Tibial nerve (tissue), 4 donors: ENCODE measurements around the gene AIG1. TPM values are rescaled to one million over a fixed set of nuclear protein-coding genes. Genes with fewer than 3 reads are reported as not detected.

Experiments
- DNase-seq, 2 donors: peaks; one replicate each; pipeline ENCODE4 v3.0.0-alpha.2; 2019; ENCODE audit warnings: low spot score in 2 of 2
- H3K27ac ChIP-seq, 4 donors: fragments of 200-600 bp; sonication (generic) in 3 of 4; one replicate each; pipeline ENCODE4 v1.5.1; 2017 to 2019; ENCODE audit warnings: mild to moderate bottlenecking in 1 of 4
- H3K27me3 ChIP-seq, 2 donors: fragments of 200-600 bp; sonication (generic) in 1 of 2; one replicate each; pipeline versions ENCODE4 v1.5.1 to v1.6.0; 2017 to 2019
- H3K36me3 ChIP-seq, 3 donors: fragments of 200-600 bp; sonication (generic); one replicate each; pipeline ENCODE4 v1.5.1; 2018 to 2019
- H3K4me1 ChIP-seq, 4 donors: fragments of 200-600 bp; sonication (generic) in 3 of 4; one replicate each; pipeline ENCODE4 v1.5.1; 2017 to 2019
- H3K4me3 ChIP-seq, 4 donors: fragments of 200-600 bp; sonication (generic) in 3 of 4; one replicate each; pipeline ENCODE4 v1.5.1; 2017 to 2019; ENCODE audit warnings: mild to moderate bottlenecking in 1 of 4, moderate library complexity in 1 of 4
- H3K9me3 ChIP-seq, 4 donors: fragments of 200-600 bp; sonication (generic) in 3 of 4; one replicate each; pipeline ENCODE4 v1.5.1; 2017 to 2019
- EP300 ChIP-seq, 2 donors: sonication (generic); formaldehyde crosslinking; IDR thresholded peaks; one replicate each; pipeline ENCODE4 v1.6.1; 2017; ENCODE audit warnings: antibody characterized with exemption in 2 of 2, mild to moderate bottlenecking in 1 of 2
- POLR2A ChIP-seq, 2 donors: fragments of 450-650 bp; IDR thresholded peaks; one replicate each; pipeline ENCODE4 v1.6.1; 2017; ENCODE audit warnings: antibody characterized with exemption in 2 of 2, mild to moderate bottlenecking in 2 of 2, moderate library complexity in 2 of 2
- WGBS, 2 donors: methylation state at CpG; one replicate each; pipeline ENCODE4 v1.1.5; 2018; 5-methylcytosine and 5-hydroxymethylcytosine counted together
- total RNA-seq, 4 donors: library from RNA; depleted of rRNA; stranded (reverse); fragments of >200 nt; gene quantifications; one replicate each; pipeline ENCODE4 v1.1.0, GENCODE V29; 2016
- TF ChIP-seq, protein P1 (sequence below), 5 experiments: fragments of 200-600 bp in 3 of 5; fragments of 450-650 bp in 2 of 5; sonication (generic) in 3 of 5; IDR thresholded peaks; one replicate each; pipeline ENCODE4 v1.5.1; 2016 to 2019; ENCODE audit warnings: antibody characterized with exemption in 5 of 5, mild to moderate bottlenecking in 3 of 5, moderate library complexity in 2 of 5

The AIG1 gene
- total RNA-seq, 4 donors from 2014 or later: 18.2 to 23.9 (median 22.2) TPM

DNA sequence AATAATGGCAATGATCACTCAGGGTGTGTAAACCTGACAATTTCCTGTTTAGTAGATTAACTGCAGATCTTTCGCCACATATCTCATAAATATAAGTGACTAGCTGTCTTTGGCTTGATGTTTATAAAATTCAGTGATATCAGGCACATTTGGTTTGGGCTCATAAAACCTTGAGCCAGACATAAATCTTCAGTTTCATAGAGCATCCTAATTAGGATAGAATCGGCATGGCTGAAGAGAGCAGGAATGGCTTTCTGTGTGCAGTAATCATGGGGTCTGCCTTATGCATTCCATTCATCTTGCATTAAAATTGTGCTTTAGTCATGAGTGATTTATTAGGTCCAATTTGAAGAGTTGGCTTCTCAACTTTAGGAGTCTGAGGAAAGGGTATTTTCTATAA is 27.2 kb downstream of the AIG1 start:
- Histone ChIP-seq H3K9me3 (no peaks in the 10 kb centered on the region), H3K36me3 (peaks cover 0 to 4% (median 0%) of the 10 kb centered on the region in 3 donors), H3K27me3 (no peaks in the 10 kb centered on the region), H3K27ac (no peak overlapping the region), H3K4me3 (no peak overlapping the region), H3K4me1 (no peaks in the 10 kb centered on the region)
- no peak for DNase-seq
- 84 to 87% methylated on average over 2 of the region's 2 CpGs for WGBS, 2 donors
- TF ChIP-seq EP300 (IDR thresholded peaks at IDR 0.05): no peak
- no peak for TF ChIP-seq POLR2A (IDR thresholded peaks at IDR 0.05)
- TF ChIP-seq, protein P1, sequence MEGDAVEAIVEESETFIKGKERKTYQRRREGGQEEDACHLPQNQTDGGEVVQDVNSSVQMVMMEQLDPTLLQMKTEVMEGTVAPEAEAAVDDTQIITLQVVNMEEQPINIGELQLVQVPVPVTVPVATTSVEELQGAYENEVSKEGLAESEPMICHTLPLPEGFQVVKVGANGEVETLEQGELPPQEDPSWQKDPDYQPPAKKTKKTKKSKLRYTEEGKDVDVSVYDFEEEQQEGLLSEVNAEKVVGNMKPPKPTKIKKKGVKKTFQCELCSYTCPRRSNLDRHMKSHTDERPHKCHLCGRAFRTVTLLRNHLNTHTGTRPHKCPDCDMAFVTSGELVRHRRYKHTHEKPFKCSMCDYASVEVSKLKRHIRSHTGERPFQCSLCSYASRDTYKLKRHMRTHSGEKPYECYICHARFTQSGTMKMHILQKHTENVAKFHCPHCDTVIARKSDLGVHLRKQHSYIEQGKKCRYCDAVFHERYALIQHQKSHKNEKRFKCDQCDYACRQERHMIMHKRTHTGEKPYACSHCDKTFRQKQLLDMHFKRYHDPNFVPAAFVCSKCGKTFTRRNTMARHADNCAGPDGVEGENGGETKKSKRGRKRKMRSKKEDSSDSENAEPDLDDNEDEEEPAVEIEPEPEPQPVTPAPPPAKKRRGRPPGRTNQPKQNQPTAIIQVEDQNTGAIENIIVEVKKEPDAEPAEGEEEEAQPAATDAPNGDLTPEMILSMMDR (IDR thresholded peaks at IDR 0.05): no peak

GRCh38 chr6:143090314-143091044 is 29.8 kb downstream of the AIG1 start:
- Histone ChIP-seq H3K4me1 (no peaks in the 10 kb centered on the region), H3K9me3 (no peaks in the 10 kb centered on the region), H3K27me3 (no peaks in the 10 kb centered on the region), H3K36me3 (peaks cover 0 to 4% (median 0%) of the 10 kb centered on the region in 3 donors), H3K4me3 (no peak overlapping the region), H3K27ac (no peak overlapping the region)
- WGBS, 2 donors: 85 to 86% methylated on average over 3 of the region's 3 CpGs
- DNase-seq: no peak
- TF ChIP-seq EP300 (IDR thresholded peaks at IDR 0.05) (no peak), POLR2A (IDR thresholded peaks at IDR 0.05) (no peak)
- TF ChIP-seq, protein P1 (IDR thresholded peaks at IDR 0.05): no peak

DNA sequence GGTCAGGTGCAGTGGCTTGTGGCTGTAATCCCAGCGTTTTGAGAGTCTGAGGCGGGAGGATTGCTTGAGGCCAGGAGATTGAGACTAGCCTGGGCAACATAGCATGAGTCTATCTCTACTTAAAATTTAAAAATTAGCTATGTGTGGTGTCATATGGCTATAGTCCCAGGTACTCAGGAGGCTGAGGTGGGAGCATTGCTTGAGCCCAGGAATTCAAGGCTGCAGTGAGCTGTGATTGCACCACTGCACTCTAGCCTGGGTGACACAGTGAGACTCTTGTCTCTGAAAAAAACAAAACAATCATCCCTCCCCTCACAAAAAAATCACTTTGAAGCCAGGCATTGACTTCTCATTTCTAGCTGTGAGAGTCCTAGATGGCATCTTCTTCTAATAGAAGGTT is 32.1 kb downstream of the AIG1 start:
- WGBS, 2 donors: 100% methylated on average over 2 of the region's 2 CpGs
- H3K4me3 ChIP-seq: no peak overlapping the region
- TF ChIP-seq, protein P1 (IDR thresholded peaks at IDR 0.05): no peak
- no peak for TF ChIP-seq EP300 (IDR thresholded peaks at IDR 0.05)
- no peak for TF ChIP-seq POLR2A (IDR thresholded peaks at IDR 0.05)
- H3K27me3 ChIP-seq: no peaks in the 10 kb centered on the region
- no peak overlapping the region for H3K27ac ChIP-seq
- no peak for DNase-seq
- H3K9me3 ChIP-seq: no peaks in the 10 kb centered on the region
- peaks cover 0 to 10% (median 0%) of the 10 kb centered on the region in 4 donors for H3K4me1 ChIP-seq
- no peaks in the 10 kb centered on the region for H3K36me3 ChIP-seq

DNA sequence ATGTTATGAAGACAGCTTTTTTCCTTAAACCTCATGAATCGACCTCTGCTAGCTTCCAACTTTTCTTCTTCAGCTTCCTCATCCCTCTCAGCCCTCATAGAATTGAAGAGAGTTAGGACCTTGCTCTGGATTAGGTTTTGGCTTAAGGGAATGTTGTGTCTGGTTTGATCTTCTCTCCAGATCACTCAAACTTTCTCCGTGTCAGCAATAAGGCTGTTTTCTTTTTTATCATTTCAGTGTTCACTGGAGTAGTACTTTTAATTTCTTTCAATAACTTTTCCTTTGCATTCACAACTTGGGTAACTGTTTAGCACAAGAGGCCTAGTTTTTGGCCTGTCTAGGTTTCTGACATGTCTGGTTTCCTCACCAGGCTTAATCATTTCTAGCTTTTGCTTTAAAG is 32.6 kb downstream of the AIG1 start:
- 90 to 91% methylated on average over 2 of the region's 2 CpGs for whole genome bisulfite sequencing, 2 donors
- Histone ChIP-seq H3K27ac (no peak overlapping the region), H3K4me3 (no peak overlapping the region), H3K27me3 (no peaks in the 10 kb centered on the region), H3K36me3 (no peaks in the 10 kb centered on the region), H3K9me3 (no peaks in the 10 kb centered on the region), H3K4me1 (peaks cover 0 to 10% (median 0%) of the 10 kb centered on the region in 4 donors)
- TF ChIP-seq EP300 (IDR thresholded peaks at IDR 0.05) (no peak), POLR2A (IDR thresholded peaks at IDR 0.05) (no peak)
- TF ChIP-seq, protein P1 (IDR thresholded peaks at IDR 0.05): no peak
- DNase-seq: no peak

DNA sequence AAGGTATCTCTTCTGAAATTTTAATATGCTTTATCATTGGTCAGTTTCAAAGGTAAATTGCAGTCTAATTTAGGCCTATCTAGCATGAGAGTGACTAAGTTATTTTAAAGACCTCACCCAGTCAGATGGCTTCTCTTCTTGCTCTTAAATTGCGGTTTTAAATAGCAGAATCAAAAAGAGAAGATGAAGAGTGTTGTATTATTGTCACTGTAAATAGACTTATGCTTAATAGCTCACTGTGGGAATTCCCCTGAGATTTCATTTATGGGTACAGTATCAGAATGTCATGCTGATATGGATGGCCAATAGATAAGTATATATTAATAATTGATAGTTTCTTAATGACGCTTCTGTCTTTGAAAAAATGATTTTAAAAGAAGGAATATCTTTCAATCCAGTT is 35.7 kb downstream of the AIG1 start:
- no peak for TF ChIP-seq EP300 (IDR thresholded peaks at IDR 0.05)
- TF ChIP-seq, protein P1 (IDR thresholded peaks at IDR 0.05): no peak
- no peak for TF ChIP-seq POLR2A (IDR thresholded peaks at IDR 0.05)
- Histone ChIP-seq H3K27me3 (no peaks in the 10 kb centered on the region), H3K27ac (no peak overlapping the region), H3K4me1 (peaks cover 0 to 22% (median 0%) of the 10 kb centered on the region in 4 donors), H3K9me3 (no peaks in the 10 kb centered on the region), H3K36me3 (no peaks in the 10 kb centered on the region), H3K4me3 (no peak overlapping the region)
- no peak for DNase-seq
- WGBS, 2 donors: 92 to 95% methylated on average over 2 of the region's 2 CpGs
